NOMO-1 treated with DMSO at 0.1 percent for 48 hours (cell line): ENCODE measurements around the gene PLCB1.

ENCODE experiments used
- DNase-seq: peaks from one replicate; lab custom pipeline; 2025; ENCODE audit not compliant: unreplicated experiment; lab: John Stamatoyannopoulos, UW

The PLCB1 gene

GRCh38 chr20:8296536-8296935 lies 164.5 kb downstream of the PLCB1 start:
- no peak for DNase-seq

- no peak for DNase-seq
Measured at GRCh38 chr20:8298426-8299043, 166.5 kb downstream of the PLCB1 start.

GRCh38 chr20:8299921-8300320 lies 167.9 kb downstream of the PLCB1 start:
- DNase-seq, result no peak

- no peak for DNase-seq
Measured at GRCh38 chr20:8301655-8302054, 169.6 kb downstream of the PLCB1 start.

- no peak for DNase-seq
Measured at GRCh38 chr20:8303651-8304050, 171.6 kb downstream of the PLCB1 start.

GRCh38 chr20:8304124-8304816 lies 172.2 kb downstream of the PLCB1 start:
- no peak for DNase-seq

- DNase-seq, result peak; percentile 35
Measured at GRCh38 chr20:8305449-8305978, 173.4 kb downstream of the PLCB1 start.

- no peak for DNase-seq
Measured at GRCh38 chr20:8306937-8307336, 174.9 kb downstream of the PLCB1 start.

- no peak for DNase-seq
Measured at GRCh38 chr20:8309634-8310033, 177.6 kb downstream of the PLCB1 start.

GRCh38 chr20:8310618-8311017 lies 178.6 kb downstream of the PLCB1 start:
- no peak for DNase-seq

GRCh38 chr20:8313073-8313472 lies 181.0 kb downstream of the PLCB1 start:
- DNase-seq, result no peak

- DNase-seq, result no peak
Measured at GRCh38 chr20:8315639-8316573, 183.8 kb downstream of the PLCB1 start.

GRCh38 chr20:8317448-8317847 lies 185.4 kb downstream of the PLCB1 start:
- DNase-seq, result no peak

- DNase-seq, result peak; percentile 24
Measured at GRCh38 chr20:8318965-8319625, 187.0 kb downstream of the PLCB1 start.

- DNase-seq, result peak; percentile 22
Measured at GRCh38 chr20:8320306-8320705, 188.2 kb downstream of the PLCB1 start.

- peak; percentile 4 for DNase-seq
Measured at GRCh38 chr20:8321001-8321400, 188.9 kb downstream of the PLCB1 start.

GRCh38 chr20:8322662-8323217 lies 190.7 kb downstream of the PLCB1 start:
- no peak for DNase-seq

GRCh38 chr20:8326191-8326590 lies 194.1 kb downstream of the PLCB1 start:
- DNase-seq, result no peak

- no peak for DNase-seq
Measured at GRCh38 chr20:8326899-8327298, 194.8 kb downstream of the PLCB1 start.

GRCh38 chr20:8328189-8328588 lies 196.1 kb downstream of the PLCB1 start:
- no peak for DNase-seq
